Measurements from ENCODE around the gene DMAP1.
"Not testable (repeated sequence)": the region's sequence is repeated elsewhere in the genome, so short reads cannot be mapped to it uniquely, and the experiment has no call there.

DMAP1 gene, protein sequence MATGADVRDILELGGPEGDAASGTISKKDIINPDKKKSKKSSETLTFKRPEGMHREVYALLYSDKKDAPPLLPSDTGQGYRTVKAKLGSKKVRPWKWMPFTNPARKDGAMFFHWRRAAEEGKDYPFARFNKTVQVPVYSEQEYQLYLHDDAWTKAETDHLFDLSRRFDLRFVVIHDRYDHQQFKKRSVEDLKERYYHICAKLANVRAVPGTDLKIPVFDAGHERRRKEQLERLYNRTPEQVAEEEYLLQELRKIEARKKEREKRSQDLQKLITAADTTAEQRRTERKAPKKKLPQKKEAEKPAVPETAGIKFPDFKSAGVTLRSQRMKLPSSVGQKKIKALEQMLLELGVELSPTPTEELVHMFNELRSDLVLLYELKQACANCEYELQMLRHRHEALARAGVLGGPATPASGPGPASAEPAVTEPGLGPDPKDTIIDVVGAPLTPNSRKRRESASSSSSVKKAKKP

DNA sequence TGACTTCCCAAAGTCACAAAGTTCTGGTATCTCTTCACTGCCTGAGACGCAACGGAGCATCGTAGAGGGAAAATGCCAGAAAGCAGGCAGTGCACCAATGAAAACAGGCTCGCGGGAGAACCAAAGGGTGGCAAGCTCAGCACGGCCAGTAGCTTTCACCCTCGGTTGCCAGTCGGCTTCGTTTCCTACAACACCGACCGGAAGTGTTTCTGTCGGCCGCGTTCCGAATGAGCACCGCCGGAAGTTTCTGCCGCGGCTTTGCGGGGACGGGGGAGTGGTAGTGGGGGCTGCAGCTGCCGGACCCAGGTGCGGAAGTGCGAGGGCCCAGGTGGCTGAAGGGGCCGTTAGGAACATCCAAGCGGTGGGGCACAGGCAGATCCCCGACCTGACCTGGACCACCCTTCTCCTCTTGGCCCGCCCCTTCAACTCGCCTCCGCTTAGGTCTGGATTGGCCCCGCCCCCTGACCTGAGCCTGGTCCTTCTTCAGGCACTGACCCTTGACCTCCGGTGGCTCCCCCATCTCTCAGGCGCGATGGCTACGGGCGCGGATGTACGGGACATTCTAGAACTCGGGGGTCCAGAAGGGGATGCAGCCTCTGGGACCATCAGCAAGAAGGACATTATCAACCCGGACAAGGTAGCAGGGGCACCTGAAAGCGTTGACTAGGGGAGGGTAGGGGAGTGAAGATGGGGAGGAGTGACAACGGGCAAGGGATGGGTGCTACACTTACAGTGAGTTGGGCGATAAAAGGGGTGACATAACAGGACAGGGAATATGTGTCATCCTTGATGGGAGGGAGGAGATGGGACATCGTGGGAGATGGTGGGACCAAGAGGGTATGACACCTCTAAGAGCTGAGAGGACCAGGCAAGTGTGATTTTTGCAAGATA is at the start of gene DMAP1:
TSS of gene DMAP1 (plus strand) at position 250 of the 891 bp plus-strand sequence. CDS start at position 533, 283 bp downstream.
- peak; percentile 90 for DNase-seq

DNA sequence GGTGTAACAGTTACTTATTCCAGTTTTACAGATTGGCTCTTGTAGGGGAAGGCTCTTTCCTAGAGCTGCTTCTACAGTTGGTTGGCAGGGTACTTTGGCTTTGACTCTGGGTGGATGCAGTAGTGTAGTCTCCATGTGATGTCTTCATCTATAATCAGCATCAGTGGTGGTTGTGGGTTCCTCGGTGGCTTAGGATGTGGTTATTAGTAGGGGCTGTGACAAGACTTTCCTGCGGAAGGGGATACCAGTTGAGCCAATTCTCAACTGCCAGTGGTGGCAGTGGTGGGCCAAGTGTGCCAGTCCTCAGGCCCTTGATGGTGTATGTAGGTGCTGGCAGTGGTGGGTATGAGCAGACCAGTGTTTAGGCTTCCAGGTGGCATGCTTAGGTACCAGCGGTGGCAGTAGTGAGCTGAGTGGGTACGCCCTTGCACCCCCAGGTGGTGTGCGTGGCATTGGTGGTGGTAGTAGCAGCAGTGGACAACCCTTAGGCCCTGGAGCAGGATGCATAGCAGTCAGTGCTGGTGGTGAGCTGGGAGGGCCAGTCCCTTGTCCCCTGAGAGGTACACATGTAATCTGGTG is 44.7 kb upstream of the DMAP1 start:
- DNase-seq: no peak

DNA sequence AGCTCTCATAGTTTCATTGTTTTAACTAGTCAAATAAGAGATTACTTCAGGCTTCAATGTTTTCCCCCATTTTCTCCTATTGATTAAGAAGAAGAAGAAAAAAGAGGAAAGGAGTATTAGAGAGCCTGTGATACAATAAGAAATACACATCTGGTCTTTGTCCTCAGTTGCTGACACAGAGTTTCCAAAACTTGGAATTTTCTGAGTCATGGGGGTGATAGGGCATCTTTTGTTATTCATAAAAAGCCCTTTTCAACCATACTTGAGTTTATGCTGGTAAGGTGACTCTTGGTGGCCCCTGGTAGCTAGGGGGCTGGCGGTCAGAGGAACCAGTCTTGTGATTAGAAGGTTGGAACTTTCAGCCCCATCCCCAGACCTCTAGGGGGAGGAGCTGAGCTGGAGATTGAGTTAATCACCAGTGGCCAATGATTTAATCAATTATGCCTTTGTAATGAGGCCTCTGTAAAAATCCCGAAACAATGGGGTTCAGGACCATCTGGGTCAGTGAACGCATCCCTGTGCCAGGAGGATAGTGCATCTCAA is 42.9 kb upstream of the DMAP1 start:
- DNase-seq: no peak

DNA sequence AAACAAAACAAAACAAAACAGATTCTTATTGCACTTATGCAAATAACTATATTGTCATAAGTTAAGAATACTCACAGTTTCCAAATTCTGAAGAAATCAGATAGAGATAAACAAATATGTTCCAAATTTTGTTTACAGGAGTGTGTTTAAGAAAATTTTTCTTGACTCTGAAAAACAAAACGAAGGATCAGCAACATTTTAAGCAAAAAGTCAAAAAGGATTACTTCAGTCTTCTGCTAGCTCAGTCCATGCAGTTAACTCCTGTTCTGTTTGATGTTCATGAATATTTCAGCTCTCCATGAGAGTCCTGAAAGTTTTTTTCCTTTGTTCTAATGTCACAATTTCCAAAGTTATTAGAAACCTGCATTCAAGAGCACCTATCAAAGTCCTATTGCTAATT is 38.6 kb upstream of the DMAP1 start:
- DNase-seq: no peak

DNA sequence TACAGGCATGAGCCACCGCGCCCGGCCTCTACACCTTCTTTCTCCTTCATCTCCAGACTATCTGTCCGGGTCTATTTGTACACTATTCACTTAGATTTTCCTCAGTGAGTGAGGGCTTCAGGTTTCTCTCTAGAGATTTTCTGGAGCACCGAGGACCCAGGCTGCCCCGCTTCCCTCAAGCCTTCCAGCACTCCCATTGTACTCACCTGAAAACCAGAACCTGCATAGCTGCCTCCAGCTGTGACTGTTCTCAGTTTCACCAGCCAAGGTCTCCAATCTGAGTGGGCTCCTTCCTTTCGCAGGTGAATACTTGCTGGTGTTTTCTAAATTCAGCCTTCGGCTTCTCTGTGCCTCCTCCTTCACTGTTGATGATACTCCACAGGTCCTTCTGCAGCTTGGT is 12.9 kb upstream of the DMAP1 start:
- no peak for DNase-seq

DNA sequence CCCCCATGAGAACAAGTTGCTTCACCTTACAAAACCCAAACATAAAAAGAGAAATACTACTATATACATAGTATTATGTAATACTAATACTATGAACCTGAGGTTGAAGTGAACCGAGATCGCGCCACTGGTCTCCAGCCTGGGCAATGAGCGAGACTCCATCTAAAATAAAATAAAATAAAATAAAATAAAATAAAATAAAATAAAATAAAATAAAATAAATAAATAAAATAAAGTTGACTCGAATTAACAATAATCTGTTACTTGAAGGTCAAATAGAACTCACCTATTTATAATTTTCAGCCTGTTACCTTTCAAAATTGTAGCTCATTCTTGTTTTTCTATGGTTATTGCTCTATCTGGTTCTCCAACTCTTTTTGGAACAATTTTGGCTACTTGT is 6.7 kb upstream of the DMAP1 start:
- DNase-seq: not testable (repeated sequence)

DNA sequence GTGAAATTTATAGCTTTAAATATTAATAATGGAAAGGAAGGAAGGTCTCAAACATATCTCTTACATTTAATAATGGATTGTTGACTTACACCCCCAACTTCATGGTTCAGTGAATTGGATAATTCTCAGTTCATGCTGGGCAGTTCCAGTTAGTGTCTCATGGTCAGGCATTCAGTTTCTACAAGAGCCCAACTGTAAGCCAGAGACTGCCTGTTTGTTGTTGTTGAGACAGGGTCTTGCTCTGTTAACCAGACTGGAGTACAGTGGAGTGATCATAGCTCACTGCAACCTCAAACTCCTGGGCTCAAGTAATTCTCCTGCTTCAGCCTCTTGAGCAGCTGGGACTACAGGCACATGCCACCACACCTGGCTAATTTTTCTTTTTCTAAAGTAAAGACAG is 5.0 kb upstream of the DMAP1 start:
- DNase-seq: no peak

DNA sequence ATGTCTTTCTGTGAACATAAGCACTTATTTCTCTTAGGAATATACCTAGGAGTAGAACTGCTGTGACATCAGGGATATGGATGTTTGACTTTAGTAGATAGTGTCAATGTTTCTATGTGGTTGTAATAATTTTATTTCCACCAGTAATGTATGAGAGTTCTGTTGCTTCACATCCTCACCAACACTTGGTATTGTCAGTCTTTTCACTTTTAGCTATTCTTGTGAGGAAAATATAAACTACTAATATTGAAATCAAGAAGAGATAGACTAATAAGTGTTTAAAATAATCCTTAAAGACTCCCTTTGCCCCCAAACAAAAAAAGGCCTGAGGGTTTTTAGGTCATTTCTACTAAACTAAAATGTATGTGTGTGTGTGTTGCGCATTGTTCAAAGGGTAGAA is 2.7 kb upstream of the DMAP1 start:
- no peak for DNase-seq

DNA sequence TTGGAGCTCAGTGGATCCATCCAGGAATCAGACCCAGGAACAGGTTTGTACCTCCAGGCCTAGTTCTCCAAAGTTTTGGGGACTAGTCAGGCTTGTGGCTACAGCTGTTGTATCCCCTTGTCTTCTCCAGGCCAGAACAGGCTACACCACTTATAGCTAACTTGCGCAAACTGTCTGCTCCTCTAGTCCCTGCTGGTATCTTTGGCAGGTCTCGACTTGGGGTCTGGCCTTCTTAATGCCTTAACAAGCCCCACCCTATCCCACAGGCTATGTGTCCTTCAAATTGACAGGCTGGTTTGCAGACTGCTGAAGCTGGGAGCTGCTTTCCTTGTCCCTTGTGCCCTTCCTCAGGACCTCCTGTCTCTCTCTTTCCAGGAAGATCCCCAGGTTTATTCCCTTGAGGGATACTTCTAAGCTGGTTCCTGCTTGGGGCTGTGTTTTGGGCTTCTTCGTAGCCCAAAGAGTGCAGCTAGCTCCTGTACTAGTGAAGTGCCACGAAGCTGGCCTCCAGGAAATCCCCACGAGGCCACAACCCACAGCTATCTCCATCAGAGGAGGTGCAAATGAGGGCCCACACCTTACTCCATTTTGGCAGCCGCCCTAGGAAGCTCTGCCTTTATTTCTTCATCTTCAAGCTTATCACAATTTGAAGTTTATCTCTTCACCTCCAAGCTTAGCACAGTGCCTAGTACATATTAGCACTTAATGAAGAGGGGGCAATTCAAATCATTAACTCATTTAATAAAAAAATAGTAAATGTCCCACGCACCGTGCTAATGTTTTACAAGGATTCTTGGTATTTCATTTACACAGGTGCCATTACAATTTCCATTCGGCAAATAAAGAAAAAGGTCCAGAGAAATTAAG is 683 bp upstream of the DMAP1 start:
- peak; percentile 56 for DNase-seq

DNA sequence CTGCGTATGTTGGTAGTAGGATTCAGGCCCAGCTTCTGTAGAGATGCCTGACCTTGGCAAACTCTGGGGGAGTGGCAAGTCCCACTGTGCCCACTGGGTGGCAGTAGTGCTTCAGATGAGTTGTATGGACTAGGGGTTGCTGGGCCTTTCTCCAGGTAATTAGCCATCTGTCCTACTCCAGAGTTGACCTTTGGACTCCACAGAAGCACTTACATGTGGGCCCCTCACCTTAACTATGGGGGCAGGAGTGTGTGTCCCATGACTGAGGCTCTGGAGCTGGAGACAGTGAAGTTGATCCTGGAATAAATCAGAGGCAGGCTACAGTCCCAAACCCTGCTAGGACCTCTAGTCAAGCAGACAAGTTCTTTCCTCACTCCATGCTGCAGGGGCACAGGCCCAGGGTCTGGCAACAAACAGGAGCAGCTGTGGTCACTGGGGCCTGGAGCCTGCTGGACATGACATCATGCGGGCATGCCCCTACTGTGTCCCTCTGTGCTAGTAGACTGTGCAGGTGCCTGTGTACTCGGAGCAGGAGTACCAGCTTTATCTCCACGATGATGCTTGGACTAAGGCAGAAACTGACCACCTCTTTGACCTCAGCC is 4.6 kb downstream of the DMAP1 start:
- peak; percentile 73 for DNase-seq

DNA sequence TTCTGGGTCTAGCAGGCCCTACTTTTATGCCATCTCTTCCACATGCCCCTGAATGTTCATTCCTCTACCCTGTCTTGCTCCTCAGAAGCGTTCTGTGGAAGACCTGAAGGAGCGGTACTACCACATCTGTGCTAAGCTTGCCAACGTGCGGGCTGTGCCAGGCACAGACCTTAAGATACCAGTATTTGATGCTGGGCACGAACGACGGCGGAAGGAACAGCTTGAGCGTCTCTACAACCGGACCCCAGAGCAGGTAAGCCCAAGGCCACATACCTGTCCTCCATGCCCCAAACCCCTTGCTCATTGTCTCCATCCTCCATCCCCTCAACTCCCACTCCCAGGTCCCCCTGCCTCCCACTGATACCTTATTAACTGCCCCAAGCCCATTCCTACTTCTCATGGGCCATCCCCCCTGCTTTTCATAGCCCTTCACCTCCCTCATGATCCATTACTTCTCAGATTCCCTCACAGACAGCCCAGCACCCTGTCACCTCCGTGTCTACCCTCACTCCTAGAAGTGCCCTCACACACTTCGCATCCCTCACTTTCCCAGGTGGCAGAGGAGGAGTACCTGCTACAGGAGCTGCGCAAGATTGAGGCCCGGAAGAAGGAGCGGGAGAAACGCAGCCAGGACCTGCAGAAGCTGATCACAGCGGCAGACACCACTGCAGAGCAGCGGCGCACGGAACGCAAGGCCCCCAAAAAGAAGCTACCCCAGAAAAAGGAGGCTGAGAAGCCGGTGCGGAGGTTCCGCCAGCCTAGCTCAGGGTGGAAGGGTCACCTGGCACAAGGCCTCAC is 5.4 kb downstream of the DMAP1 start:
- no peak for DNase-seq

DNA sequence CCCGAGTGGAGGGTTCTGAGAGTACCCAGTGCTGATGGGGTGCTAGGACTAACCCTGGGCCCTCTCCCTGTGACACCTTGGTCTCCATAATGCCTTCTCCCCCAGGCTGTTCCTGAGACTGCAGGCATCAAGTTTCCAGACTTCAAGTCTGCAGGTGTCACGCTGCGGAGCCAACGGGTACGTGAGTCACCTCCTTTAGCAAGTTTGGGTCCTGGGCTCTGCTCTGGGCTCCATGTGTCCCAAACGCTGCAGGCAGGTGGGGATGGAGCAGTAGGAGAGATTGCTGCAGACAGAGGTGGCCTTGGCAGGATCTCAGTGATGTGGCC is 6.0 kb downstream of the DMAP1 start:
- DNase-seq: no peak

DNA sequence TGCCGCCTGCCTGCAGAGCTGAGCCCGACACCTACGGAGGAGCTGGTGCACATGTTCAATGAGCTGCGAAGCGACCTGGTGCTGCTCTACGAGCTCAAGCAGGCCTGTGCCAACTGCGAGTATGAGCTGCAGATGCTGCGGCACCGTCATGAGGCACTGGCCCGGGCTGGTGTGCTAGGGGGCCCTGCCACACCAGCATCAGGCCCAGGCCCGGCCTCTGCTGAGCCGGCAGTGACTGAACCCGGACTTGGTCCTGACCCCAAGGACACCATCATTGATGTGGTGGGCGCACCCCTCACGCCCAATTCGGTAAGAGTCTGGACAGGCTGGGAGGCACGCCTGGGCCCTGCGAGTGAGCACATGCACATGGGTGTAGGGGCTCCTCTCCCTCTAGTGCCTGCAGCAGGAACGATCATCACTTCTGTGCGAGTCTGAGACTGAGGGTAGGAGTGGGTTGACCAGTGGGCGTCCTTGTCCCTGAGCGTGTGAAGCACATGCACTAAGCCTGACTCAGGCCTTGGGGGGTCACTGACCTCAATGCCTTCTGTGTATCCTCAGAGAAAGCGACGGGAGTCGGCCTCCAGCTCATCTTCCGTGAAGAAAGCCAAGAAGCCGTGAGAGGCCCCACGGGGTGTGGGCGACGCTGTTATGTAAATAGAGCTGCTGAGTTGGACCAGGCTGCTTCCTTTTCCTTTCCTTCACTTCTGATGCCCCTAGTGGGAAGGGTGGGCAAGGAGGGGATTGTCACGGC is 6.9 kb downstream of the DMAP1 start:
- DNase-seq: no peak

DNA sequence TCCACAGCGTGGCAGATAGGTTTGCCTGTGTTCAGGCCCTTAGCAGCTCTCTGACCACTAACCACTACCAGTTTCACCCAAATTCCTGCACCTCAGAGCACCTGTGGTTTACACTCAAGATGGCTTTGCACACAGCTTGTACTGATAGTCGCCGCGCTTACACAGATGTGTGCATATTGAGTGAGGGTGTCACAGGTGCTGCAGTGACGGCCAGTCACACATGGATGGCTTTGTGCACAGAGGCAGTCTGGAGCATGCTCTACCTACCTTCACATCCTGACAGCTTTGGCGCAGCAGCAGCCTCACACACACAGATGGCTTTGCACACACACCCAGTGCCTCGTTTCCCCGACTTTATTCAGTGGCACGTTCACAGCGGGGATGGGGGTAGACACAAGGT is 7.5 kb downstream of the DMAP1 start:
- DNase-seq: no peak

DNA sequence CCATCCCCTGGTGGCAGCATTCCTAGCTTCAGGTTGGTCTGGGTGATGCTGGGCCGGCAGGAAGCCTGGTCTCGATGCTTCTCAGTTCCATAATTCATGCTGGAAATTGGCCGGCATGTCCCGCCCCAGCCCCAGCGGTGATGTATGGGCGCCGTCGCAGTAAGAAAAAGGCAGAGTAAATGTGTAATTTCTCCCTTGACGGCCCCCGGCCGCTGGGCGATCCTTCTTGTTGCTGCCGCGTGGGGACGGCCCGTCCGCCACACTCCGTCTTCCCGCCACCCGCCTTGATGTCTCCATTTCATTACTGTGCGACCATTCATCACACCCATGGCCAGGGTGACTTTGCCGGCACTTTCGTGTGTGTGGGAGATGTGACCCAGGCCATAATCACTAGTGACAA is 8.5 kb downstream of the DMAP1 start:
- DNase-seq: no peak

DNA sequence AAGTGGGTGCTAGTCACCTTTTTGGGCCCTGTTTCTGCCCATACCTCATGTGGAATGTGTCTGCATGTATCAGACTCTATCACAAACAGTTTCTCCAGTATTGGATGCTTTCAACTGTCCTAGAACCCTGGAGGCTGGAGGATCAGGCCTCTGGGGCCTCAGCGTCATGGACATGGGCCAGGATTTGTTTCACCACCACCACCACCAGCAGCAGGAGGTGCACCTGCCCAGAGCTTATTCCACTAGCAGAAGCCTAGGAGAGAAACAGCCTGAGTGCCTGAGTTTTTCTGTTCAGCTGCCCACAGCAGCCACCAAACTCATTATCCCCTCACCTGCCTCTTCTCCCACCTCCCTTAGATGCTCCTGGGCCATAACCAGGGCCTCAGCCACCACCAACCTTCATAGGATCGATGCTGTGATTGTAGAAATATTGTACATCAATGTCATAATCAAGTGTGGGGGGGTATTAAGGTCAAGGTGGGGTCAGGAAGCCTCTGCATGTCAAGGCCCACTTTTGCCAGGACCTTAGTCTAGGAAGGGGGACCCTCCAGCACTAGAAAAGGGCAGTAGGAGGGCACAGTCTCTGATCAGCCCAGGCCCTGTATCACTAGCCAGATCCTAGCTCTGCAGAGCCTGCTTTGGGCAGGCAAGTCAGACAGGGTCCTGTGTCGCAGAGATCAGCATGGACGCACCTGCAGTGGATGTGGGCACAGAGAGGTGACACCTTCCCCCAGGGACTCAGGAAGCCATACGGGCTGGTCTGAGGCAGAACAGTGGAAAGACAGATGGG is 9.3 kb downstream of the DMAP1 start:
- no peak for DNase-seq

DNA sequence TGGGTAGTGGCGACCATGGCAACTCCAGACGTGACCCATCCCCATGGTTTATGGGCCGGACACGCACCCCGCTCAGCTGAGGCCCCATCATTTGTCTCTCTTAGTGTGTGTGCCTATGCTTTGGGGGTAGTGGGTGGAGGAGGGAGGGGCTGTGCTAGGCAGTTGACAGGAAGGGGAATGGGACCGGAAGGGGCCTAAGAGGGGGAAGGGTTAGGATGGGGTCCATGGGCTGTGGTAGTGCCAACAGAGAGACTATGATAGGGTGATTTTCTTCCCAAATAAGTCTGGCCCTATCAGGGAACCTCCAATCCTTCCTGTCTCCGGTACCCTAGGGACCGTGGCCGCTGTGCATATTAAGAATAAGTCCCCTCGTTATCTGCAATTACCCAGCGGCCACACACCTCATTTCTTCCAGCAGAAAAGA is 9.9 kb downstream of the DMAP1 start:
- no peak for DNase-seq

DNA sequence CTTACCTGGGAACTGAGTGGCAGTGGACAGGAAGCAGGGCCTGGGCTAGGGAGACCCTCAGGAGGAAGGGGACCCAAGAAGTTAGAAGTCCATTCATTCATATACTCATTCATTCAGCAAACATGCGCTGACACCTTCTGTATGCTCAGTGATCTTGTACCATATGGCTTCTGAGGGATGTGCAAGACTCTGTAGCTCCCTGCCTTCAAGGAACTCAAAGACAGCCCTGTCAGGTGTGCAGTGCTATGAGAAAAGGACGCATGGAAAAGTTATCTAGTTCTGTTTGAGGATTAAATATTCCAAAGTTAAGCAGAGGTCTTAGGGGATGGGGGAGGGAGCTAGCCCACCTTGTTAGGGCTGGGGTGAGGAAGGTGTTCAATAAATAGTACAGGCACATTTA is 12.5 kb downstream of the DMAP1 start:
- no peak for DNase-seq

DNA sequence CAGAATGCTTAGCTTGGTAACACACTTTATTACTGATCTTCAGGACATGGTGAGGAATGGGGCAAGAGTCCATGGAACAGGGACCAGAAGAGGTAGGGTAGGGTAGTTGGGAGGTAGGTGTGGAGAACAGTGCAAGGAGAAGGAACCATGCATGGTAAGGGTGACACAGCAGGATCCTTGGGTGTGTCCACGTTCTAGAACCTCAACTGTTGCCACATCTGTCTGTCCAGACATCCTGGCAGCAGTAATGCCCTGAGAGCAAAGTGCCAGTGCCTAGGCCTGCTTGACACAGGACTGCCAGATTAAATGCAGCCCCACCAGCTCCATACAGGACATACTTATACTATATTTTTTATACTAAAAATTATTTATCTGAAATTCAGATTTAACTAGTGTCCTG is 13.9 kb downstream of the DMAP1 start:
- no peak for DNase-seq

DNA sequence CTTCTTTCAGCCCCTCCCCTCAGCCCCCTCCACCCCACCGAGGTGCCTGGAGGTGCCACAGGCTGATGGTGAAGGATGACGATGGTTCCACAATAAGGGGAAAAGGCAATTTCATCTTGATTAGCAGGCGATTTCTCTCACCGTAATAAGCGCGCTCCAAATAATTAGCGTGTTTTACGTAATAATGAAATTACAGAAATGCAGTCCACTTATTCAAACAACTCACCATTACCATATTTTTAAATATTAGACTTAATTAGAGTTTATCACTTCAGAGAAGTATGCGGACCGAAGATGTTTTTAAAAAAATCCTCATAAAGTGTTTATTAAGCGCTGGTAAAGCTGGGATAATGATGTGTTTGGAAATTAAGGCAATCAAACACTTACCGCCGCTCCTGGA is 14.9 kb downstream of the DMAP1 start:
- DNase-seq: no peak

Data from CD4-positive, alpha-beta T cell treated with Interleukin-10 for 1 hour (primary cell).